ENCODE results near the gene SNRPA1.
A peak's percentile ranks its signal among the peaks of the same experiment; 100 is the strongest.
"Not testable (repeated sequence)": the region's sequence is repeated elsewhere in the genome, so short reads cannot be mapped to it uniquely, and the experiment has no call there.

SNRPA1 gene

GRCh38 chr15:101296418-101297405, 1.7 kb upstream of the SNRPA1 start:
- no peak for DNase-seq (ENCODE audit: low read depth in 2 of 3, low spot score in 1 of 3)

- DNase-seq (ENCODE audit: low read depth in 2 of 3, low spot score in 1 of 3): peak in 1 of 3 donors; percentile 15
These were observed 636 bp upstream of the SNRPA1 start for GRCh38 chr15:101295607-101296161.

GRCh38 chr15:101293122-101293521, 1.9 kb downstream of the SNRPA1 start:
- DNase-seq (ENCODE audit: low read depth in 2 of 3, low spot score in 1 of 3): no peak

GRCh38 chr15:101288905-101289513, 6.0 kb downstream of the SNRPA1 start:
- DNase-seq (ENCODE audit: low read depth in 2 of 3, low spot score in 1 of 3): peak in 1 of 3 donors; percentile 32

GRCh38 chr15:101287342-101287741, 7.7 kb downstream of the SNRPA1 start:
- not testable (repeated sequence) for DNase-seq (ENCODE audit: low read depth in 2 of 3, low spot score in 1 of 3)

GRCh38 chr15:101286471-101287114, 8.5 kb downstream of the SNRPA1 start:
- no peak for DNase-seq (ENCODE audit: low read depth in 2 of 3, low spot score in 1 of 3)

- no peak for DNase-seq (ENCODE audit: low read depth in 2 of 3, low spot score in 1 of 3)
These were observed 11.1 kb downstream of the SNRPA1 start for GRCh38 chr15:101283931-101284330.

GRCh38 chr15:101280007-101280406, 15.0 kb downstream of the SNRPA1 start:
- no peak for DNase-seq (ENCODE audit: low read depth in 2 of 3, low spot score in 1 of 3)

- no peak for DNase-seq (ENCODE audit: low read depth in 2 of 3, low spot score in 1 of 3)
These were observed 17.0 kb downstream of the SNRPA1 start for GRCh38 chr15:101277943-101278564.

- peak; percentile 69 to 89 (median 76) for DNase-seq (ENCODE audit: low read depth in 2 of 3, low spot score in 1 of 3)
These were observed 17.8 kb downstream of the SNRPA1 start, which contains the start of gene SELENOS for GRCh38 chr15:101277038-101277822. TSS of gene SELENOS (minus strand) at chr15:101277485. CDS start at chr15:101277417, 68 bp downstream.

GRCh38 chr15:101276501-101277037, 18.5 kb downstream of the SNRPA1 start:
- no peak for DNase-seq (ENCODE audit: low read depth in 2 of 3, low spot score in 1 of 3)

GRCh38 chr15:101275018-101275417, 20.0 kb downstream of the SNRPA1 start:
- DNase-seq (ENCODE audit: low read depth in 2 of 3, low spot score in 1 of 3): no peak

GRCh38 chr15:101273534-101273933, 21.5 kb downstream of the SNRPA1 start:
- no peak for DNase-seq (ENCODE audit: low read depth in 2 of 3, low spot score in 1 of 3)

- no peak for DNase-seq (ENCODE audit: low read depth in 2 of 3, low spot score in 1 of 3)
These were observed 22.5 kb downstream of the SNRPA1 start for GRCh38 chr15:101272584-101272983.

GRCh38 chr15:101269479-101270223, 25.4 kb downstream of the SNRPA1 start:
- no peak for DNase-seq (ENCODE audit: low read depth in 2 of 3, low spot score in 1 of 3)

GRCh38 chr15:101267320-101268104, 27.5 kb downstream of the SNRPA1 start:
- DNase-seq (ENCODE audit: low read depth in 2 of 3, low spot score in 1 of 3): no peak

GRCh38 chr15:101266787-101267186, 28.3 kb downstream of the SNRPA1 start:
- DNase-seq (ENCODE audit: low read depth in 2 of 3, low spot score in 1 of 3): no peak

GRCh38 chr15:101266034-101266433, 29.0 kb downstream of the SNRPA1 start:
- no peak for DNase-seq (ENCODE audit: low read depth in 2 of 3, low spot score in 1 of 3)

Data from stimulated activated CD4-positive, alpha-beta T cell treated with anti-CD3 and anti-CD28 coated beads, Interleukin-12 subunit alpha, Interleukin-12 subunit beta, amount 100 ng/mL, for 48 hours (primary cell).